GM18868 (cell line): ENCODE data around the gene GNG13.
"Not testable (repeated sequence)": the region's sequence is repeated elsewhere in the genome, so short reads cannot be mapped to it uniquely, and the experiment has no call there.

Experiments used
- ATAC-seq: cut with Tn5 transposase; IDR thresholded peaks from one replicate; pipeline ENCODE4 v1.9.1; 2021; ENCODE audit warnings: mild to moderate bottlenecking, moderate library complexity; ENCODE audit not compliant: unreplicated experiment

GNG13 gene

GRCh38 chr16:780296-780695 is 20.2 kb downstream of the GNG13 start:
- no peak for ATAC-seq

- ATAC-seq, result no peak
Observed at GRCh38 chr16:779561-779960, 21.0 kb downstream of the GNG13 start.

- no peak for ATAC-seq
Observed at GRCh38 chr16:778909-779527, 21.5 kb downstream of the GNG13 start.

- ATAC-seq, result no peak
Observed at GRCh38 chr16:778447-778846, 22.1 kb downstream of the GNG13 start.

GRCh38 chr16:777826-778225 is 22.7 kb downstream of the GNG13 start:
- no peak for ATAC-seq

- no peak for ATAC-seq
Observed at GRCh38 chr16:776824-777223, 23.7 kb downstream of the GNG13 start.

GRCh38 chr16:776298-776697 is 24.2 kb downstream of the GNG13 start:
- ATAC-seq, result not testable (repeated sequence)

GRCh38 chr16:775236-775796 is 25.2 kb downstream of the GNG13 start:
- ATAC-seq, result no peak

- ATAC-seq, result no peak
Observed at GRCh38 chr16:774086-775001, 26.2 kb downstream of the GNG13 start.

GRCh38 chr16:772959-773358 is 27.6 kb downstream of the GNG13 start:
- ATAC-seq, result no peak

GRCh38 chr16:770411-770810 is 30.1 kb downstream of the GNG13 start:
- no peak for ATAC-seq

GRCh38 chr16:769934-770333 is 30.6 kb downstream of the GNG13 start:
- no peak for ATAC-seq

- no peak for ATAC-seq
Observed at GRCh38 chr16:769184-769784, 31.2 kb downstream of the GNG13 start.

GRCh38 chr16:768428-768827 is 32.1 kb downstream of the GNG13 start:
- ATAC-seq, result no peak

- ATAC-seq, result no peak
Observed at GRCh38 chr16:767743-768235, 32.7 kb downstream of the GNG13 start.

- no peak for ATAC-seq
Observed at GRCh38 chr16:766820-767640, 33.5 kb downstream of the GNG13 start.

- ATAC-seq, result no peak
Observed at GRCh38 chr16:766008-766819, 34.3 kb downstream of the GNG13 start.

- ATAC-seq, result no peak
Observed at GRCh38 chr16:765488-765865, 35.1 kb downstream of the GNG13 start.

GRCh38 chr16:764848-765487 is 35.6 kb downstream of the GNG13 start:
- no peak for ATAC-seq
